HG03025 (cell line): ENCODE measurements around the gene PDCD6IP.
"Not testable (repeated sequence)": the region's sequence is repeated elsewhere in the genome, so short reads cannot be mapped to it uniquely, and the experiment has no call there.

ENCODE experiments used
- ATAC-seq: cut with Tn5 transposase; IDR thresholded peaks from one replicate; pipeline ENCODE4 v1.9.1; 2021; ENCODE audit warnings: mild to moderate bottlenecking, moderate library complexity; ENCODE audit not compliant: unreplicated experiment, low FRiP score

PDCD6IP gene

DNA sequence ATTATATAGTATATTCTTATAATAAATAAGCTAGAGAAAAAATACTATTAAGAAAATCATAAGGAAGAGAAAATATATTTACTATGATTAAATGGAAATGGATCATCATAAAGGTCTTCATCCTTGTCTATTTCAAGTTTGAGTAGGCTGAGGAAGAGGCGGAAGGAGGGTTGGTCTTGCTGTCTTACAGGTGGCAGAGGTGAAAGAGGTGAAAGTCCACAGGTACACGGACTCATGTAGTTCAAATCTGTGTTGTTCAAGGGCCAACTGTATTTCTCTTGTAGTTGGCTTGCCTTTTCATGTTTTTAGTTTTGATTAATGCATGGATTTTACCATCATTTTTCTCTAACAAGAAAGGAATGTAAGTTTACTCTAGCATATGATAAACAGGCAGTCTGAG lies 41.7 kb downstream of the PDCD6IP start:
- ATAC-seq: no peak

DNA sequence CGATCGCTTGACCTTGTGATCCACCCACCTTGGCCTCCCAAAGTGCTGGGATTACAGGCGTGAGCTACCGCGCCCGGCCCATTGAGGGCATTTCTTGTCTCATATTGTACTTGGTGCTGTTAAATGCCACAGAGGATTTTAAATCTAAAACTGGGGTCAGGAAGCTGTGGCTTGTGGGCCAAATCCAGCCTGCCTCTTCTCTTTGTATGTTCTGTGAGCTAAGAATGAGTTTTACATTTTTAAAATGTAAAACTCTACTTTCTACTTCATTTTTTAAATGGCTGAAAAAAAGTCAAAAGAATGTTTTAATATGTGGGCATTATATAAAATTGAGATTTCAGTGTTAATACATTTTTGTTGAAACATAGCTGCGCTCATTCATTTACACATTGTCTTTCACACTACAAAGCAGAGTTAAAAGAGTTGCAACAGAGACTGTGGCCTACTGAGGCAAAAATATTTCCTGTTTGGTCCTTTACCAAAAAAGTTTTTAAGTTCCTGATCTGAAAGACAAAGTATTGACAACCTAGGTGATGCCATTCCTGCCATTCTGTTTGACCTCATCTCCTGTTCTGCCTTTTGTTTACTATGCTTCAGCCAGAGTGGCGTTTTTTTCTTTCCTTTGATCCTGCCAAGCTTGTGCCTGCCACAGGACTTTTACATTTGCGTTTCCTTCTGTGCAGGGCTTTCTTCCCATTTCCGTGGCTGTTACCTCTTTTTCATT lies 50.4 kb downstream of the PDCD6IP start:
- ATAC-seq: no peak

DNA sequence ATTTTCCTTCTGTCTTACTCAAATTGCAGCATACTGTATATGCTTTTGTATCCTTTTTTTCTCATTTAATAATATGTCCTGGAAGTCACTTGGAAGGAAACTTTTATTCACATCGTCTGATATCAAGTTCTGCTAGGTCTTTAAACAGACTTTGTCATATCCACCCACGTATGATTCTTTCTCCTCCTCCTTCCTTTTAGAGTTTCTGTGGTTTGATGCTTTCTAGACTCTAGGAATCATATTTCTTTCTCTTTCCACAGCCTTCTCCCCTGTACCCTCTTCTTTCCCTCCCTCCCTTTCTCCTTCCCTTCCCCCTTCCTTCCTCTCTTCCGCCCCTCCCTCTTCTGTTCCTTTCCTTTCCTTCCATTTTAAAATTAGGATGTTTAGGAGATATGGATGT lies 52.2 kb downstream of the PDCD6IP start:
- not testable (repeated sequence) for ATAC-seq

DNA sequence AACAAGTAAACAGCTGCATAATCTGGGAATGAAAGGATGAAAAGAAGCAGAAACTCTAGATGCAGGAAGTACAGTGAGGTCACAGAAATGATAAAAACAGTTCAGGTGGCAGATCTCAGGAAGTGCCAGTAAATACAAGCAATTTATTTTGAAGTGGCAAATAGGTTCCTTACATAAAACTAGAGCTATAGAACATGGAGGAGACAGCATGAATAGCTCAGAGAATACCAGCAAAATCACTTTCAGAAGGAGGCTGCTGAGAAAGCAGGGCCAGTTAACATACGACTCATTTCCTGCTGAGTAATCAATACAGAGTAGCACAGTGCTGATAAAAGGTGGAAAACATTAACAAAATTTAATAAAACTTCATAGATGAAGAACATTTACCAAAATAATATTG lies 57.0 kb downstream of the PDCD6IP start:
- not testable (repeated sequence) for ATAC-seq

DNA sequence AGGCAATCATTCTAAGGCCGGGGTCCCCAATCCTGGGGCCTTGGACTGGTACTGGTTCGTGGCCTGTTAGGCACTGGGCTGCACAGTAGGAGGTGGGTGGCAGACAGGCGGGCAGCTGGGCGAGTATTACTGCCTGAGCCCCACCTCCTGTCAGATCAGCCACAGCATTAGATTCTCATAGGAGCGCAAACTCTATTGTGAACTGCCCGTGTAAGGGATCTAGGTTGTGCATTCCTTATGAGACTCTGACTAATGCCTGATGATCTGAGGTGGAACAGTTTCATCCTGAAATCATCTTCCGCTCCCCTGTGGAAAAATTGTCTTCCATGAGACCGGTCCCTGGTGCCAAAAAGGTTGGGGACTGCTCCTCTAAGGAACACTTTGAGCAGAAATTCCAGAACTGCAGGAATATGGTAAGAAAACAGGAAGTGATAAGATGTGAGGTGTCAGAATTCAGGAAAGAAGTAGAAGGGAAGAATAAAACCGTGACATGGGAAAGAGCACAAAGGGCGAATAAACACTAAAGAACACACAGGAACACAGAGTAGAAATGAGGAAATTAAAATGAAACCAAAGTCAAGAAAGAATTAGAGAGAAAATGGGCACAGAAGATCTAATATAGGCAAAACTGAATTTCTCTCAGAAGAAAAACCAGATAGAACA lies 57.6 kb downstream of the PDCD6IP start:
- ATAC-seq: no peak

DNA sequence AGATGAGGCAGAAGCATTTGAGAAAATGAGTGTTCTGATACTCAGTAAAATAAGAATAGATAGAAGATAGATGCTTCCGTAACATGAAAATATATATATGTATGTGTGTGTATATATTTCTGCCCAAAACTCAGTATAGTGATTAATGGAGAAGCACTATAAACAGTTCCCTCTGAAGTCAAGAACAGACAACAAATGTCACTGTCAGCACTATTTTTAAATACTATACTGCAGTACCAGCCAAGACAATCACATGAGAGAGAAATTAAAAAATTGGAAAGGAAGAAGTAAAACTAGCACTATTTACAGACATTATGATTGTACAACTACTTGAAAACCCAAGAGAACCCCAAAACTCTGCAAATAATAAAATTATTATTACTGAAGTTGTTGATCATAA lies 59.3 kb downstream of the PDCD6IP start:
- not testable (repeated sequence) for ATAC-seq

DNA sequence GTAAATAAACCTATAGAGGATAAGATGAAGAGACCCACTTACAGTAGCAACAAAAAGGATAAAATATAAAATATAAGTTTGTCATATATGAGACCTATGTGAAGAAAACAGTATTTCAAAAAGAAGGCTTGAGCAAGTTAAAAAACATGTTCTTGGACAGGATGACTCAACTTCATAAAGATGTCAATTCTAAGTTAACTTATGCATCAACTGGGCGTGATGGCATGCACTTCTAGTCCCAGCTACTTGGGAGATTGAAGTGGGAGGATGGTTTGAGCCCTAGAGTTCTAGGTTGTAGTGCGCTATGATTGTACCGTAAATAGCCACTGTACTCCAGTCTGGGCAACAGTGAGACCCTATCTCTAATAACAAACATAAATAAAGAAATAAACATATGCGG lies 59.7 kb downstream of the PDCD6IP start:
- ATAC-seq: no peak

DNA sequence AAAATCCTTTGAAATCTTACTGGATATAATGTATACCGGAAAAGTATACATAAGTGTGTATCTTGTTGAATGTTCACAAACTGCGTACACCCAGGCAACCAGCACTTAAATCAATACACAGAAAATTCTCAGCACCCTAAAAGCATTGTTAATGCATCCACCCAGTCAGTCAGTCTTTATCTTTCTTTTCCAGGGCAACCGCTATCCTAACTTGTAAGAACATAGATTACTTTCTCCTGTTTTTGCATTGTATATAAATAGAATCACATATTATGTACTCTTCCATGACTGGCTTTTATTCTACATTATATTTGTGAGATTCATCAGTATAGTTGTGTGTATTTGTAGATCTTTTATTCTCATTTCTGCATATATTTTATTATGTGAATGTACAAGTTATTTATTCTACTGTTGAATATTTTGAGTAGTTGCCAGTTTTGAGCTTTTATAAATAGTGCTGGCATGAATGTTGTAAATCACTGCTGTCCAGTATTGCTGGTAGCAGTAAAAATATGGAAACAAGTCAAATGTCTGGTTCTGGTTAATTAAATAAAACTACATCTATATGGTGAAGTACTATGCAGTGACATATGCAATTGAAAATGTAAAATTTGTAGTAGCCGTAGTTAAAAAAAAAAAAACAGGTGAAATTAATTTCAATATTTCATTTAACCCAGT lies 62.1 kb downstream of the PDCD6IP start:
- ATAC-seq: no peak

DNA sequence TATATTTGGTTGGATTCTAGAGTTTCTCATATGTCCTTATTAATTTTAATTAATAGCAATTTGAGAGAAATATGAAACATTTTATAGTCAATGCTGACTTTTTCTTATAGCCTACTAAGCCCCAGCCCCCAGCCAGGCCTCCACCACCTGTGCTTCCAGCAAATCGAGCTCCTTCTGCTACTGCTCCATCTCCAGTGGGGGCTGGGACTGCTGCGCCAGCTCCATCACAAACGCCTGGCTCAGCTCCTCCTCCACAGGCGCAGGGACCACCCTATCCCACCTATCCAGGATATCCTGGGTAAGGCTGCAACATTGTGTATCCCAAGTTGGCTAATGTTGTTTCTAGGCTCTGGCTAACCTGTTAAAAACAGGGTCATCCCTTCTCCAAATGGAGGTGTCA lies 66.7 kb downstream of the PDCD6IP start:
- ATAC-seq: no peak

DNA sequence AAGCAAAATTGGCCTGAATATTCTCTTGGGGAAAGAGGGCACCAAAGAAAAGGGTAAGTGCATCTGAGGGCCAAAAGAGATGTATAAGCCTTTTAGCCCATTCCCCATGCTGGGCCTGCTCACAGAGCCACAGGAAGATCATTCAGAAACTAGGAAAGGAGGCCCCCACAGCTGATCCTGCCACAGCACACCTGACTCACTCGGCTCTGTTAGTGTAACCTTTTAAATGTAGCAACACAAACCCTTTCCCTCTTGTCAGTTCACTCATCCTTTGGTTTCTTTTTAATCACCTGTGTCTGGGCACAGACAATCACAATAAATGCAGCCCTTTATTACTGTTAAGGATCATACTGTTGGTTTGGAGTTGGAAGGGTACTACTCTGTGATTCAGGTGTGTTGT lies 69.9 kb downstream of the PDCD6IP start:
- no peak for ATAC-seq

DNA sequence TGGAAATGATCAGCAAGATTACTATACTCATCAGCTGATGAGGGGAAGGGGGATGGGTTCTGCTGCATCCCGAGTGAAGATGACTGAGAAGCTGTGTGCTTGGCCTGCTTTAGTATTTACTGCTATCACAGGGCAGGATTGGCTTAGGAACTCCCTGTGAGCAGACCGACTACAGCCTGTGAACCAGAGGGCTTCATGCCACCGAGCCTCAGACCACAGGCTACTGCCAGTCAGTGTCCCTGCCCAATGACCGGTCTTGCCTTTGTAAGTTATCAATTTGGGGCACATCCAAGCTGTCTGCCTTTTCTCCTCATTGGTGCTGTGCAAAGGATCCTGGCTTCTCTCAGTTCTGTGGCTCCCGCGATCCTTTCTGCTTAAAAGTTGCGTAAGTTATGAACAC lies 71.5 kb downstream of the PDCD6IP start:
- no peak for ATAC-seq

DNA sequence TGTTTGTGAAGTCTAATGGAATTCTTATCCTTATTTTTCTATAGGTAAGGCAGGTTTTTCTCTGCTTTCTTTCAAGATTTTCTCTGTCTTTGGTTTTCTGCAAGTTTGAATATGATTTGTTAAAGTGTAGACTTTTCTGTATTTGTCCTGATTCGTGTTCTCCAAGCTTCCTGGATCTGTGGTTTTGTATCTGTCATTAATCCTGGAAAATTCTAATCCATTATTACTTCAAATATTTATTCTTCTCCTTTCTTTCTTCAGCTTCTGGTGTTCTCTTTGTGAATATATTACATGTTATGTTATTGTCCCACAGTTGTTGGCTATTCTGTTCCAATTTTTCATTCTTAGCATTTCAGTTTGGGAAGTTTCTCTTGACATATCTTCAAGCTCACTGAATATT lies 76.4 kb downstream of the PDCD6IP start:
- ATAC-seq: no peak

DNA sequence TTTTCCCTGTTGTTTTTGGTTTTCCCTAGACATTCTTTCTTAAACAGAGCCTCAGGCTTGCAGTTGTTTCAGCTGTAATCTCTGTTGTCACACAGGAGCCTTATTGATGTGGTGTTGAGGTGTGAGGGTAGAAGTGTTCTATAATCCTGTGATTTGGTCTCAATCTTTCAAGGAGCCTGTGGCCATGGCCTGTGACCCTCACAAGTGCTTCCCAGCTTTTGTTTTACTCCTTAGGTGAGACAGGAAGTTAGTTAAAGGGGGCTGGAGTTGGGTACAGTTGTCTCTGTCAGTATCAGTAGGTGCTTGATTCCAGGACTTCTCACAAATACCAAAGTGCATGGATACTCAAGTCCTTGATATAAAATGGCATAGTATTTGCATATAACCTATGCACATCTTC lies 77.2 kb downstream of the PDCD6IP start:
- no peak for ATAC-seq

DNA sequence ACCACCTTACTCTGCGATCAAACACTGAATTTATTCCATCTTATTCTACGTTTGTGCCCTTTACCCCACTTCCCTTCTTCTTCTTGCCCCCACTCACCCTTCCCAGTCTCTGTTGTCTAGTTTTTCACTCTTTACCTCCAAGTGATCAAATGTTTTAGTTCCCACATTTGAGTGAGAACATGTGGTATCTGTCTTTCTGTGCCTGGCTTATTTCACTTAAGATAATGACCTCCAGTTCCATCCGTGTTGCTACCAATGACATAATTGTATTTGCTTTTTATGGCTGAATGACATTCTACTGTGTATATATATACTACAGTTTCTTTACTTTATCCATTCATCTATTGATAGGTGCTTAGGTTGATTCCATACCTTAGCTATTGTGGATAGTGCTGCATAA lies 78.8 kb downstream of the PDCD6IP start:
- no peak for ATAC-seq

DNA sequence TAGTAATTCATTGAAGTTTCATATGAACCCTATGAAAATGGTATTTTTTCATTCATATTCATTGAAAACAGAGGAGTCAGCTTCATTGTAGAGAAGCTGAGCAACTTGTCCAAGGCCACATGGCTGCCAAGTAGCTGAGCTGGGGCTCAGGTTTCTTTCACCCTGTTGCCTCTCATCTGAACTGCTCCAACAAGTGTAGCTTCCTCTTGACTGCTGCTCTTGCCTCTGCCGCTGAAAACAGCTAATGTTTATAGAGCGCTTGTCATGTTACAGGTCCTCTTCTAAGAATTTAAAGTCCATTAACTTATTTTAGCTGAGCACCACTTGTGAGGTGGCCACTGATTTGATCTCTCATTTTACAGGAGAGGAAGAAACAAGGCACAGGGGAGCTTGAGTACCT lies 81.1 kb downstream of the PDCD6IP start:
- ATAC-seq: no peak

DNA sequence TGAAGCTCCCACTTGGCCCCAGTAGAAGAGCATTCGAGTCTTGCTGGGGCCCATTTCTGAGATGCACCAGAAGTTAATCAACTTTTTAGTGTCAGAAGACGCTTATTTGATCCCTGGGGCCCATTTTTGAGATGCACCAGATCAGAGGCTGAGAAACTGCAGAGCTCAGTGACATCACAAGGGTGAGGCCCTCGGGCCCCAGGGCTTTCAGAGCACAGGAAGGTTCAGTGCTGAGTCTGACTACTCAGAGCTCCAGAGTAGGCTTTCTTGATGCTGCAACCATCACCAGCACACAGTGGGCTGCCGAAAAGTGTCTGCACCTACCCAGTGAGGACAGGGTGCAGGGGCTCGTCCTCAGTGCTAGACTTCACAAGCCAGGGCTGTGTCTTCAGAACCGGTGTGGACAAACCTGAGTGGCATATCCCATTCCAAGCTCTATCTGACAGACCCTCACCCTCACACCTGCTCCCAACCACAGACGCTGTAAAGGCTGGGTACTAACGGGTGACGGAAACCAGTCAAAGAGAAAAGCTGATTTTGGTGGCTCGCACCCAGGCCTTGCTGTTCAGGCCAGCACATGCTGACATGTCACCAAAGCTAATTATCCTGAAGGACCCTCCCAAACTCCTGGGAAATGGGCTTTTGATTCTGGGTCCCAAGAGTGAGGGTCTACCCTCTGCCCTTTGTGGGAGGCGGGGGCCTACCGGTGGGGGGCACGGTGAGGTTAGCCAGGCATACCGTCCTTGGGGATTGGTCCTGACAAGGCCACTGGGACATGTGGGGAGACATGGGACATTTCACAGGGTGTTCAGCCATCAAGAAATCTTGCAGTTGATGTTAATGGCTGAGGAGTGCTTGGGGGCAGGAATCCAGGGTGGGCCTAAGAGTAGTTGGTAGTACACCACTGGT lies 83.0 kb downstream of the PDCD6IP start:
- ATAC-seq: no peak

DNA sequence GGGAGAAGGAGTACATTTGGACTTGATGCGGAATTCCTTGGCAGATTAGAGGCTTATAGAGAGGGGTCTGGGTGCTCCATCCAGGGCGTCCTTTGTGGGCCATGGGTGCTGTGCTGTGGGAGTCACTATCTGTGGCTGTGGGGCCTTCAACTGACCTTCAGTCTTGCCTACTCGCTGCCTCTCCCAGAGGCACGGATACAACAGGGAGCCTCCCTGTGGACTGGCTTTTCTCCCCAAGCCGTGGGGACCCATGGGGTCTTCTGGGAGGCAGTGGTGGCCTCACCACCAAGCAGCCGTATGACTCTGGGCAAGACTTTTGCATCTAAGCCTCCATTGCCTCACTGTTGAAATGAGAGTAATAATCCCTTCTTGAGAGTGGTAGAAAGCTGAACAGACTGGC lies 83.9 kb downstream of the PDCD6IP start:
- no peak for ATAC-seq

DNA sequence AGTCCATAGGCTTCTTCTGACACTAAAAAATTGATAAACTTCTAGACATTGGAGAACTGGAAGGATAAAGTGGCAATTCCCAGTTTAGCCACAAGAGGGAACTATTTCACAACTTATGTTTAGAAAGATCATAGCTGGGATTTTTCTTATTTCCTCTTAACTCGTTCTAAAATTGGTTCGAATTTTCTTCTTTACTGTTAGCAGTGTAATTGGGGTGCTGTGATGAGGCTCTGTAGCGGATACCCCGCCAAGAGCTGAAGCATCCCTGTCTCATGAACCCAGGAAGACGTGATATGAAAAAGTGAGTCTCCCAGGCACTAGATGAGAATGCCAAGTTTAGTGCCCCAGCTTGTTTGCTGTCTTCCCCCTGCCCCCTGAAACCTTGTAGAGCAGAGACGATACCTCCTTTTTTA lies 85.1 kb downstream of the PDCD6IP start:
- no peak for ATAC-seq

DNA sequence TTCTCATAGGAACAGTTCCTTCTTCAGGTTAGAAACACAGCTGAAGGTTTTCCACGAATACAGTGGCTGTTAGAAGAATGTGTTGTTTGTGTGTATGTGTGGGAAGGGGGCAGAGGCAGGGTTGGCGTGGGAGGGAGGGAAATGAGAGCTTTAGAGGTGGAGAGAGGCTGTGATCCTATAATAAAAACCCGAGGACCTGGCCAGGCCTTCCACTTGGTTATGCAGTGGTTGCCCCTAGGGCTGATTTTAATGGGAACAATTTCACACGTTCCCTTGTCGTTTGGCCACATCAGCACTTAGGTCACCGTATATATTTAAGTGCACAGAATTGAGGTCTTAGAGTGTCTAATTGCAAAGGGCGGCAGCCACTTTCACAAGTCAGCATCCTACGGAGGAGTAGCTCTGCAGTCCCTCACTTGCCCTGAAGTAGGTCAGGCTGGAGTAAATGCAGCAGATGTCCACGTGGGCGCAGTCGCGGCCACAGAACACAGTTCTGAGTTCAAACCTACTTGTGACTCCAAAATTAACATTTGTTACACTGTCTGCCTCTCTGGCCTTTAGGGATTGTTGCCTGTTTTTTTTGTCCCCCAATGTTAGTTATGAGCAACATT lies 85.6 kb downstream of the PDCD6IP start:
- ATAC-seq: no peak

DNA sequence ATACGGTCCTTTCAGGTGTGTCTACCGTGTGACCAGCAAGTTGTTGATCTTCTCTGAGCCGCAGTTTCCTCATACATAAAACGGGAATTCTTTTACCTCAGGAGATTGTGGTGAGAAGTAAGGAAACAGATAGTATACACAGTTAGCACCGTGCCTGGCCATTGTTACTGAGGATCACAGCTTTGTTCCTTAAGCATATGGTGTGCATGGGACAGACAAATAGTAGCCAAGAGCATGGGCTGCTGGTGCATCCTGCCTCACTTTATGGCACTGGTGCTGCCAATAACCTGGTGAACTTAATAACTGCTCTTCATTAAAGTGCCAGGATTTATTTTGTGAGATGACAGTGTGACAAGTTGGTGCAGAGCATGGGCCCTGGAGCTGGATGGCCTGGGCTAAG lies 86.3 kb downstream of the PDCD6IP start:
- ATAC-seq: no peak
